Aorta (tissue), 5 donors: ENCODE data around the gene IGSF9B. TPM values are rescaled to one million over a fixed set of nuclear protein-coding genes. Genes with fewer than 3 reads are reported as not detected.

Experiments
- ATAC-seq: fragments of 200-7000 bp; cut with Tn5 transposase; one replicate; pipeline ENCODE4 v1.9.1; 2022; ENCODE audit warnings: moderate library complexity; ENCODE audit not compliant: low FRiP score
- DNase-seq, 2 donors: peaks; one replicate each; pipeline ENCODE4 v3.0.0-alpha.2; 2020
- H3K27ac ChIP-seq, 2 donors: one replicate each; pipeline ENCODE4 v1.5.1; 2013; ENCODE audit warnings: low read length in 2 of 2, mild to moderate bottlenecking in 2 of 2, moderate library complexity in 2 of 2, control low read depth in 1 of 2, inconsistent platforms in 1 of 2, low read depth in 1 of 2
- H3K27me3 ChIP-seq, 2 donors: one replicate each; pipeline ENCODE4 v1.6.1; 2013; ENCODE audit warnings: control low read depth in 1 of 2, low read length in 1 of 2, mild to moderate bottlenecking in 1 of 2, moderate library complexity in 1 of 2; ENCODE audit not compliant: insufficient read depth in 2 of 2, control insufficient read depth in 1 of 2
- H3K36me3 ChIP-seq, 2 donors: one replicate each; pipeline ENCODE4 v1.6.1; 2013; ENCODE audit warnings: control low read depth in 1 of 2, low read length in 1 of 2, mild to moderate bottlenecking in 1 of 2; ENCODE audit not compliant: insufficient read depth in 2 of 2, control insufficient read depth in 1 of 2
- H3K4me1 ChIP-seq, 2 donors: one replicate each; pipeline ENCODE4 v1.6.1; 2013; ENCODE audit warnings: low read length in 2 of 2, control low read depth in 1 of 2, mild to moderate bottlenecking in 1 of 2, moderate library complexity in 1 of 2; ENCODE audit not compliant: insufficient read depth in 2 of 2, control insufficient read depth in 1 of 2
- H3K4me3 ChIP-seq, 2 donors: one replicate each; pipeline ENCODE4 v1.5.1; 2013; ENCODE audit warnings: low read length in 2 of 2, control low read depth in 1 of 2, mild to moderate bottlenecking in 1 of 2
- H3K9me3 ChIP-seq: one replicate; pipeline ENCODE4 v1.6.1; 2013; ENCODE audit warnings: mild to moderate bottlenecking, low read length; ENCODE audit not compliant: control insufficient read depth
- WGBS, 2 donors: extraction: QIAGEN DNeasy Blood & Tissue Kit; methylation state at CpG; one replicate each; pipeline ENCODE4 v1.1.7; 2013; 5-methylcytosine and 5-hydroxymethylcytosine counted together
- intact Hi-C, 2 donors: fragments of 100-400 bp; cut with DNase I; formaldehyde crosslinking; loops; one replicate each; pipeline versions ENCODE4 v1.14.2 to v1.15.0; 2022
- polyA plus RNA-seq, 2 donors: library from polyadenylated mRNA; stranded (reverse); fragments of 200-250 nt; gene quantifications; one replicate each; pipeline ENCODE4 v1.2.3, GENCODE V29; 2013
- total RNA-seq, 2 donors: library from RNA; stranded (reverse); fragmentation: NEBNext Ultra II Directional; extraction: Animal tissue kit (Norgen Biotek cat#: 25700); gene quantifications; one replicate each; pipeline ENCODE4 v1.2.1, GENCODE V29; 2021
- donor health status: healthy with polysubstance abuse.
- donor health status: Bipolar disorder and iron deficiency.
- donor health status: DM: no; HTN: no; CAD: no.
- donor health status: DM: no; HTN: no; CAD: no.
- donor health status: DM: yes; HTN: yes; CAD: no.

IGSF9B gene
- total and polyA plus RNA-seq, 4 donors = 6.5 to 93.9 (median 44.7) TPM

DNA sequence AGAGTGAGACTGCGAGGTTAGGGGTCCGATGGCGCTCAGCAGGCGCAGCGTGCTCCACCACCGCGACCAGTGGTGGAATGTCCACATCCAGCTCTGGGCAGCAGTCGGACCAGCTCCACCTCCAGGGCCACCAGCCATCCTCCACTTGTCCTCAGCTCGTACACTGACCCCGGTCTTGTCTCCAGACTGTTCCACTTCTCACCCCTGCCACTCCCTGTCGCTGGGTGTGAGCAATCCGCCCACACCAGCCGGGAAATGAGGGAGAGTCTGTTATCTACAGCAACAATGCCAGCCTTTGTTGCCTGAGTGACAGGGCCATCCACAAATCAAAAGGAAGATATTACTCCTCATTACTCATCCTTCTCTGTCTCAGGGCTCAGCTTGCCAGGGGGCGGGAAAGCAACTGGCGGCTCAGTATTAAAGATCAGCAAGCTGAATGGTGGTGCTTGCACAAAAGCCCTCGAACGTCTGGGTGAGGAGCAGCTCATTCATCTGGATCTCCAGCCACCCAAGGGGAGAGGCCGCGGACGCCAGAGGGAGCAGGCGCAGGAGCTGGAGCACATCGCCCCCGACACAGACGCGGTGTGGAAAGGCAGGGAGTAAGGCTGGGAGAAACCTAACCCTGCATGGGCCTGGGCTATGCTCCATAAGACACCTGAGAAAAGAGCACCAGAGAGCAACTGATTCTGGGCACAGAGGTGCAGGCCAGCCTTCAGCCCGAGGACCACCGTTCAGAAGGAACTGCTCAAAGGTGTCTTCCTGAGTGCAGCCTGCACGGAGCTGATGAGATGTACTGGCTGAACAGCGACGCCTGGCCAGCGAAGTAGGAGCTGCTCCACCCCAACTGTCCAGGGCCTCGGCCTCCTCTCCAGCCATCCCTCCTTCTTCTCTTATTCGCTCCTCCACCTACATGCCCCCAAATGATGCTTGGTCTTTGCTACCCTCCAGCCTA is 21.9 kb downstream of the IGSF9B start:
- Histone ChIP-seq H3K9me3 (no peaks in the 10 kb centered on the region), H3K4me1 (no peaks in the 10 kb centered on the region), H3K27me3 (no peaks in the 10 kb centered on the region), H3K27ac (no peak overlapping the region), H3K4me3 (no peak overlapping the region), H3K36me3 (peaks cover 0 to 2% of the 10 kb centered on the region in 2 donors)
- ATAC-seq = no peak
- no peak for DNase-seq
- 81 to 84% methylated on average over 33 of the region's 33 CpGs for WGBS, 2 donors
- intact Hi-C loops = no loop called here

DNA sequence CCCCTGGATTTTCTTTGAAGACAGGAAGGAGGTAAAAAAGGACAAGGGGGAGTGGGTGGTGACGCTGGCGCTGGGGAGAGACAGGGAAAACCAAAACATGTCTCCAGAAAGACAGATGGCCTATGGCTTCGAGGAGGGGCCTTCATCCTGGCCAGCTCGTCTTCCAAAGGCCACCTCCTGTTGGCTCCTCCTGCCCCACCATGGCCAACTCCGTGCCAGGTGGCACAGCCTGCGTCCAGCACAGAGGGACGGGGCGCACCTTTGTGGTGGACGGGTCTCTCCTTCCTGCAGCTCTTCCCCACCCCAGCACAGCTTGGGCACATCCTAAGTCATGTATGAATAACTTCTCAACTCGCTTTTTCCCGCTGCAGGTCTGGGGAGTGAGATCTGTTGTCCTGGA is 22.7 kb downstream of the IGSF9B start:
- no peaks in the 10 kb centered on the region for H3K4me1 ChIP-seq
- DNase-seq (no peak), ATAC-seq (no peak)
- intact Hi-C loops = no loop called here
- no peaks in the 10 kb centered on the region for H3K9me3 ChIP-seq
- no peaks in the 10 kb centered on the region for H3K27me3 ChIP-seq
- no peak overlapping the region for H3K4me3 ChIP-seq
- 78 to 79% methylated on average over 11 of the region's 11 CpGs for WGBS, 2 donors
- peaks cover 0 to 3% of the 10 kb centered on the region in 2 donors for H3K36me3 ChIP-seq
- H3K27ac ChIP-seq = no peak overlapping the region

DNA sequence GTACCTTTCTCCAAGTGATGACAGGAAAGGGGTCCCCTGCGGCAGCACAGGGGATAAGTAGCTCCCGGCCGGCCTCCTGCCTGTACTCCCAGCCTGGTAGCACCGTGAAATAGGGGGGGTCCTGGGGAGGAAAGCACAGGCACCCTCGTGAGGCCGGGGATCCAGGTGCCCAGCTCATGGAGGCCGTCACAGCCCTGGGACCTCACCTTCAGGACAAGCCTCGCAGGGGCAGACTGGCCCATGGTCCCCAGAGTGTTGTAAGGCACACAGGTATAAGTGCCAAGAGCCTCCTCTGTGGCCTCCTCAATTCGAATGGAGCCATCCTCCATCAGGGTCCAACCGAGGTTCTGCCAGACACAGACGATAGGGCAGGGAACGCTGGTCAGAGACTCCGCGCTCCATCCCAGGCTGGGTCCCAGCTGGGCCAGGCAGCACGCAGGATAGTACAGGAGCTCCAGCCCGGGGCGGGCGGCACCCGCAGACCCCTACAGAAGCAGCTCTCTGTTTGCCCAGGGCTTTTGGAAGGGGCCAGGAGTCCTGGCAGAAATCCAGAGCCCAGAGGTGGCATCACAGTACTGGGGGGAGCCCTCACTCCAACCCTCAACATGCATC is 25.2 kb downstream of the IGSF9B start:
- Histone ChIP-seq H3K4me1 (no peaks in the 10 kb centered on the region), H3K9me3 (no peaks in the 10 kb centered on the region), H3K36me3 (peaks cover 0 to 3% of the 10 kb centered on the region in 2 donors), H3K27ac (no peak overlapping the region), H3K27me3 (no peaks in the 10 kb centered on the region), H3K4me3 (no peak overlapping the region)
- 91% methylated on average over 19 of the region's 19 CpGs for WGBS, 2 donors
- ATAC-seq (no peak), DNase-seq (no peak)
- intact Hi-C loops = loop anchor here in 1 of 2 donors (2.0 kb wide), 1 partner anchor 19 kb away; no protein-coding TSS in a partner anchor

DNA sequence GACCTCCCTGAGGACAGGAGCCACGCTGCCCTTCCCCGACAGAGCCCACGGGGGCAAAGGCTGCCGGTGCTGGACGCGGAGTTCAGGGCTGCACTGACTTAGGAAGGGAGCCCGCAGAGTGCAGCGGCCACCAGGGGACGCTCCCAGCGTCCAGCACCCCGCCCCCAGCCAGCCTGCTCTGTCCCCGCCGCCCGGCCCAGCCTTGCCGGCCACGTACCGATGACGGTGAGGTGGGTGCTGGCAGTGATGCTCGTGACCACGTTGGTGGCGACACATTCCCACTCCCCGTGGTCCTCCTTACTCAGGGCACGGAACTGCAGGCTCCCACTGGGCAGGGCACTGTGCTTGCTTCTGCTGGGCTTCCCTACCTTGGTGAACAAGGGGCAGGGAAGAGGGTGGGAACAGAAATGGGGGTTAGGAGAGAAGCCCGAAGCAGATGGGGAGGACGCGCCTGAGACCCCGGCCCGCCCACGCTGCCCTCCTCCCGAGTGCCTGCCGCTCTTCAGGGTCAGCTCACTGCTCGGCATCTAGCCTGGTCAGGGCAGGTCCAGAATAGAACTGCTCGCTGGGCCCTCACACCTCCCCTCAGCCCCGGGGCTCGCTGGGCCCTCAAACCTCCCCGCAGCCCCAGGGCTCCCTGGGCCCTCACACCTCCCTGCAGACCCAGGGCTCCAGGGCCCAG is 25.9 kb downstream of the IGSF9B start:
- Histone ChIP-seq H3K27me3 (no peaks in the 10 kb centered on the region), H3K4me3 (no peak overlapping the region), H3K27ac (no peak overlapping the region), H3K36me3 (peaks cover 0 to 3% of the 10 kb centered on the region in 2 donors), H3K4me1 (no peaks in the 10 kb centered on the region), H3K9me3 (no peaks in the 10 kb centered on the region)
- ATAC-seq (no peak), DNase-seq (peak in 1 of 2 donors; percentile 76)
- 72 to 75% methylated on average over 35 to 36 of the region's 36 CpGs for WGBS, 2 donors
- intact Hi-C loops = loop anchor here in 1 of 2 donors (2.0 kb wide), 1 partner anchor 20 kb away; no protein-coding TSS in a partner anchor

DNA sequence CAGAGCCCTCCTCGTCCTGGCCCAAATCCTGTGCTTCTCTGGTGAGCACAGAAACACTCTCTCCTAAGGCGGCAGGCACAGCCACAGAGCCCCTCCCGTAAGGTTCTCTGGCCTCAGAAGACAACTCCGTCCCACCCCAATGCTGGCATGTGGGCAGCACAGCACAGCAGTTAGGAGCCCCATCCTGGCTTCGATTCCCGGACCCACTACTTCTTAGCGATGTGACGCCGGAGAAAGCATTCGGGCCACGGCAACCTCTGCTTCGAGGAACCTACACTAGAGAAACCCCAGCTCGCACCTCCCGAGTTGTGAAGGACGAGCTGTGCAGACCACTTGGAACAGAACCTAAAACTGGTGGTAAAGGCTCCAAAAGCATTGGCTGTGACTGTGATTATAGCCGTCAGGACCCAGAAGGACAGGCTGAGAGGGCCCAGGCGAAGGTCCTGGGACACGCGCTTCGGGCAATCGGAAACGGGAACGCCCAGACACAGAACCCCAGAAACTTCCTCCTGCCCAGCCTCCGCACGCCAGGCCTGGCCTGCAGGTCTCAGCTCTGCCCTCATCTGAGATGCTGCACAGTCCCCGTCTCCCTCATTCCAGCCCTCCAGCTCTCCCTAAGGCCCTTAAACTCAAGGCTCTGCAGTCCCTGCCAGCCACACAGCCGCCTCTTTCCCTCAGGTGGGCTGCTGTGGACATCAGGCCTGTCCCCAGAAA is 26.6 kb downstream of the IGSF9B start:
- Histone ChIP-seq H3K27ac (no peak overlapping the region), H3K36me3 (peaks cover 0 to 6% of the 10 kb centered on the region in 2 donors), H3K9me3 (no peaks in the 10 kb centered on the region), H3K4me1 (no peaks in the 10 kb centered on the region), H3K4me3 (no peak overlapping the region), H3K27me3 (no peaks in the 10 kb centered on the region)
- ATAC-seq (no peak), DNase-seq (no peak)
- intact Hi-C loops = loop anchor here in 1 of 2 donors (2.0 kb wide), 1 partner anchor 21 kb away; no protein-coding TSS in a partner anchor
- 88 to 89% methylated on average over 27 of the region's 27 CpGs for WGBS, 2 donors

DNA sequence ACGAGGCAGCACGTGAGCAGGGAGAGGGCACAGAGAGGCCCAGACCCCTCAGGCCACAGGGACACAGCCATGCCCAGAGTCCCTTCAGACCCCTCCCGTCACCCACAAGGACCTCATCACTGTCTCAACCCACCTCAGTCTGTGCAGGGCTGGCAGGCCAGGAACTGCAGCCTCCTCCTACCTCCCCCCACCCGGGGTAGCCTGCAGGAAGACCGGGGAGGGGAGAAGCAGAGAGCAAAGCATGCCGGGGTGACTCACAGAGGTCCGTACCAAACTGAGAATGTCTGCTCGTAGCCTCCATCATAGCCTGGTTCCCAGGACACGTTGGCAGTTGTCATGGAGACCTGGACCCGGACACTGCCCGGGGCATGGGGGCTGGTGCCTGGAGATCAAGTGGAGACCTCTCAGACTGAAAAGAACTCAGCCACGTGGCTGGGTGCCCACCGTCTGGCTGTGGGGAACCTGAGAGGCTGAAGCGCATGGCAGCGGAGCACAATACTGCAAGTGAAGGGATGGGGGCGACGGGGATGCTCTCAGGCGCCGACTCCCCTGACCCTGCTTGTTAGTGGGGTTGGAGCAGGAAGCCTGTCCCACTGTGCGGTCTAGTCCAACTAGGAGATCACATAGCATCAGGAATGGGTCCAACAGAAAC is 27.2 kb downstream of the IGSF9B start:
- Histone ChIP-seq H3K4me3 (no peak overlapping the region), H3K4me1 (no peaks in the 10 kb centered on the region), H3K36me3 (peaks cover 0 to 6% of the 10 kb centered on the region in 2 donors), H3K9me3 (no peaks in the 10 kb centered on the region), H3K27me3 (no peaks in the 10 kb centered on the region), H3K27ac (no peak overlapping the region)
- ATAC-seq (no peak), DNase-seq (no peak)
- 64 to 74% methylated on average over 20 of the region's 20 CpGs for WGBS, 2 donors
- intact Hi-C loops = loop anchor here (2.0 to 10.0 kb wide), 5 partner anchors 21 to 325 kb away; partner anchors contain the start of genes ACAD8 (in 1 of the 2) and THYN1 (in 1 of the 2)

DNA sequence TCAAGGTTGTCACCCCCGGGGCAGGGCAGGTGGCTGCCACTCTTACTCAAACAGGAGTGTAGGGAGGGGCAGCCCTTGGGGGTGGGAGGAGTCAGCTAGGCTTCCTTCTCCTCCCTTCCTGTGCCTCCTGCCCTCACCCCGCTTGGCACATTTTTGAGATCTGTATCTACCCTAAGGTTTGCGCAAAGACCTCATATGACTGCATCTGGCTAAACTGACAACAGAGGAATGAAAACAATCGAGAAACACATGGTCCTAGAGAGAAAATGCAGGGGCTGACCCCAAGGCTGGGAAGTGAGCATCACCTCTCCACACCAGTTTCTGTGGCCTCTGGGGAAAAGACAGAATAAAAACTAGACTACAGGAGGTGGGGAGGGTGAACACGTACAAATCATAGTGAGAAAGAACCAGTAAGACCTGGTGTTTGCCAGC is 28.1 kb downstream of the IGSF9B start:
- Histone ChIP-seq H3K27ac (no peak overlapping the region), H3K36me3 (peaks cover 0 to 4% of the 10 kb centered on the region in 2 donors), H3K4me1 (no peaks in the 10 kb centered on the region), H3K4me3 (no peak overlapping the region), H3K9me3 (no peaks in the 10 kb centered on the region), H3K27me3 (no peaks in the 10 kb centered on the region)
- no peak for ATAC-seq
- WGBS, 2 donors = 64 to 67% methylated on average over 5 of the region's 5 CpGs
- no peak for DNase-seq
- intact Hi-C loops = loop anchor here (2.0 to 10.0 kb wide), 4 partner anchors 118 to 326 kb away; partner anchors contain the start of genes ACAD8 (in 1 of the 2) and THYN1 (in 1 of the 2)
